HG02623 (cell line): ENCODE results near the gene TGFBR3L.
"Not testable (repeated sequence)": the region's sequence is repeated elsewhere in the genome, so short reads cannot be mapped to it uniquely, and the experiment has no call there.

Source experiments
- ATAC-seq: cut with Tn5 transposase; IDR thresholded peaks from one replicate; pipeline ENCODE4 v1.9.1; 2021; ENCODE audit warnings: moderate library complexity; ENCODE audit not compliant: unreplicated experiment

TGFBR3L gene

GRCh38 chr19:7879111-7879807 is 35.4 kb upstream of the TGFBR3L start:
- ATAC-seq = no peak

GRCh38 chr19:7879836-7880235 is 34.8 kb upstream of the TGFBR3L start:
- no peak for ATAC-seq

DNA sequence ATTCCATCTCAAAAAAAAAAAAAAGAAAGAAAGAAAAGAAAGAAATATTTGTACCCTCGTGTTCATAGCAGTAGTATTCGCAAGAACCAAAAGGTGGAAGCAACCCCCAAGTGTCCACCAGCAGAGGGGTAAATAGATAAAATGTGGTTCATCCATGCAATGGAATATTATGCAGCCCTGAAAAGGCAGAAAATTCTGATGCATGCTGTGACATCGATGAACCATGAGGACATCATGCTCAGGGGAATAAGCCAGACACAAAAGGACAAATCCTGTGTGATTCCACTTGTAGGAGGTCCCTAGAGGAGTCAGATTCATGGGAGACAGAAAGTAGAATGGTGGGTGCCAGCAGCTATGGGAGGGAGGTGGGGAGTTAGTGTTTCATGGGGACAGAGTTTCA is 32.7 kb upstream of the TGFBR3L start:
- ATAC-seq = no peak

DNA sequence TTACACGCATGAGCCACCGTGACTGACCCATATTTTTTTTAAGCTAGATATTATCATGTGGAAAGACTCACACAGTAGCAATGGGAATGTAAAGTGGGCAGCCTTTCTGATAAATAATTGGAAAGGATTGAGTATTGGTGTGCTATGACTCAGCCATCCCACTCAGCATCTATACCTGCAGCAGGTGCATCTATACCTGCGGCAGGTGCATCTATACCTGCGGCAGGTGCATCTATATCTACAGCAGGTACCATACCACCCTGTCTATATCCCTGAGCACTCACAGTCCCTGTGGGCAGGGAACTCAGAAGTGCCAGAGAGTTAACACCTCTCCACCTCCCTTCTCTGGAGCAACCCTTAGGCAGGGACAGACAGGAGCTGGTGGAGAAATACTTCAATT is 31.5 kb upstream of the TGFBR3L start:
- no peak for ATAC-seq

DNA sequence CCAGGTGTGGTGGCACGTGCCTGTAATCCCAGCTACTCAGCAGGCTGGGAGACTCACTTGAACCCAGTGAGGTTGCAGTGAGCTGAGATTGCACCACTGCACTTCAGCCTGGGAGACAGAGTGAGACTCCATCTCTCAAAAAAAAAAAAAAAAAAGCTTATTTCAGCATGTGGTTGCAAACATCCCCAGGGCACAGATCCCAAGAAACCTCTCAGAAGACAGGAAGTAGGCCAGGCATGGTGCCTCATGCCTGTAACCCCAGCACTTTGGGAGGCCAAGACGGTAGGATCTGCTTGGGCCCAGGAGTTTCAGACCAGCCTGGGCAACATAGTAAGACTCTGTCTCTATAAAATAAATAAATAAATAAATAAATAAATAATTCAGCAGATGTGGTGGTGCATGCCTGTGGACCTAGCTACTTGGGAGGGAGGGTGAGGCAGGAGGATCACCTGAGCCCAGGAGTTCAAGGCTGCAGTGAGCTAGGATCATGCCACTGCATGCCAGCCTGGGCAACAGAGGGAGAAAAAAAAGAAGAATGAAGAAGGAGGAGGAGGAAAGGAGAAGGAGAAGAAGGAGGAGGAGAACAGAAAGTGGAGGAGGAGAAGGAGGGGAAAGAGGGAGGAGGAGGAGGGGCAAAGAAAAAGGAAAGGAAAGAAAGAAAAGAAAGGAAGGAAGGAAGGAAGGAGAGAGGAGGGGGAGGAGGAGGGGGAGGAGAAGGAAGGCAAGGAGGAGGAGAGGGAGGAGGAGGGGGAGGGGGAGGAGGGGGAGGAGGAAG is 30.6 kb upstream of the TGFBR3L start:
- ATAC-seq = no peak

GRCh38 chr19:7885818-7886217 is 28.8 kb upstream of the TGFBR3L start:
- no peak for ATAC-seq

DNA sequence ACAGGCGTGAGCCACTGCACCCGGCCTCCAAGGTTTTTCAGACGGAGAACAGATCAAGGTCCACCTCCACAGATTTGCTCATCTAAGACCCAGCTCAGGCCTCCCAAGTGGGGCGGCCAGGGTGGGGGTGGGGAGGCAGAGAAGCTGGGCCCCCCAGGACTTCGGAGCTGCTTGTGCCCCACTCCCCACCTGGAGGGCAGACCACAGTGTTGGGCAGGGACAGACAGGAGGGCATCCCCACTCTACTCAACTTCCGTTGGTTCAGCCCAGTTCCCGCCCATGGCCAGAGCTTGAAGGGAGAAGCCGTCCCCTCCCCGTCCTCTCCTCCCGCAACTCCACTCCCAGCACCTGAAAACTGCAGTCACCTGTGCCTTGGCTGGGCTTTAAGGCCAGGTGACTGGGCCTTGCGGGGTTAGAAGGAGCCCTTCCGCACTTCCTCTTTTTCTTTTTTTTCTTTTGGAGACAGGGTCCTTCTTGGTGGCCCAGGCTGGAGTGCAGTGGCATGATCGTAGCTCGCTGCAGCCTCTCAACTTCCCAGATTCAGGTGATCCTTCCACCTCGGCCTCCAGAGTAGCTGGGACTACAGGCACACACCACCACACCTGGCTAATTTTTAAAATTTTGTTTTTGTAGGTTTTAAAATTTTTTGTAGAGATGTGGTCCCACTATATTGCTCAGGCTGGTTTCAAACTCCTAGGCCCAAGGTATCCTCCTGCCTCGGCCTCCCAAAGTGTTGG is 27.1 kb upstream of the TGFBR3L start:
- no peak for ATAC-seq

DNA sequence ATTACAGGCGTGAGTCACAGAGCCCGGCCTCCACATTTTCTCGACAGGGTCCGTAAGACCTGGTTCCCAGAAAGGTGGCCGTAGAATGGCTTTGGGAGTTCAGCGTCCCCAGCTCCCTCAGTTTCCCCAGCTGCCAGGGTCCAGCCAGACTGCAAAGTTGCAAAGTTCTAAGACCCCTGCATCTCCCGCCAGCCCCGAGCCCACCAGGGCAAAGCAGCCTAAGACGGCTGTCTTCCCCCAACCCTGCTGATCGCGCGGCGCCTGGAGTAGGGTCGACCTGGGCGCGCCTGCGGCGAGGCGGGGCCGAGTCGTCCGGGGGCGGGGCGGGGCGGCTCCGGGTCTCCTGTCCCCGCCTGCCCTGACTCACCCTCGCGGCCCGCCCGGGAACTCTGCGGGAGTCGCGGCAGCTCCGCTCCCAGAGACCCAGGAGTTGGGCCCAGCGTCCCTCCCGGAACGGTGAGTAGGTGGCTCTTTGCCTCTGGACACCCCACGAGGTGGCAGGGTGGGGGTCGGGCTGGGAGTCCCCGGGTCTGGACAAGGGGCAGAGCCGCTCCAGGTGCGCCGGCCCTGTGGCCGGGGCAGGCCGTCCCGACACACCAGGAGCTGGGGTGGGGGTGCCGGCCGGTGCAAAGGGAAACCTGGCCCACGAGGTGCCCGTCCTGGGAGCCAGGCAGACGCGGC is 26.3 kb upstream of the TGFBR3L start, which contains the start of gene LRRC8E:
LRRC8E (plus strand) TSS at position 366 of the 681 bp plus-strand sequence. CDS start 7,094 bp downstream, outside the sequence.
- ATAC-seq = no peak

GRCh38 chr19:7888826-7889217 is 25.8 kb upstream of the TGFBR3L start:
- ATAC-seq = no peak

- not testable (repeated sequence) for ATAC-seq
Measured at GRCh38 chr19:7893362-7894101, 21.1 kb upstream of the TGFBR3L start.

DNA sequence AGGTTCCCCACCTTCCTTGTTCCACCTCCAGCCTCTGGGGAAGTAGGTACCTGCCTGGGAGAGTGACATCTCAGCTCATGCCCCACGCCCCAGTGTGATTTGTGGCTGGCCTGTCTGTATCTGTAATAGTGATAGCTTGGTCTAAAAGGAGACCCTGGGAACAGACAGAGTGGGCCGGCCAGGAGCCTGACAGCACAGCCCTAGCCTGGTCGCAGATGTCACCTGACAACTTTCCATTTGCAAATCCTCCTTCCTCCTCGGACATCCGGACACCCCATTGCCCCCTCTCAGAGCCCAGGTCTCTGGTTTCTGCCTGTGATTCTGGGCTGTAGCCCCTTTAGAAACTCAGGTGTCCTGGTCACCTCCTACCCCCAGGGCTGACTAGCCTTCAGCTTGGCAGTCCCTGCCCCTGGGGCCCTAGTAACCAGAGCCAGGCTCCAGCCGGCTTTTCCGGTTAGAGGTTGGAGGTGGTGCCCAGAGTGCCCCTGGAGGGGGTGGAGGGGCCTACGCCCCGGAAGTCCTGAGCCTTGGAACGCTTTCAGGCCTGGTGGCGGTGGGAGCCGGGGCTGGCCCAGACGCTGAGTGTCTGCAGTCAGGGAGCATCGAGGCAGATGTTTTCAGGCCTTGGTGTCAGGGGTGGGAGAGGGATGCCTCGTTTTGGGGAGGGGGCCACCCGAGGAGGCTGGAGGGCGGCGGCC is 19.9 kb upstream of the TGFBR3L start:
- no peak for ATAC-seq

DNA sequence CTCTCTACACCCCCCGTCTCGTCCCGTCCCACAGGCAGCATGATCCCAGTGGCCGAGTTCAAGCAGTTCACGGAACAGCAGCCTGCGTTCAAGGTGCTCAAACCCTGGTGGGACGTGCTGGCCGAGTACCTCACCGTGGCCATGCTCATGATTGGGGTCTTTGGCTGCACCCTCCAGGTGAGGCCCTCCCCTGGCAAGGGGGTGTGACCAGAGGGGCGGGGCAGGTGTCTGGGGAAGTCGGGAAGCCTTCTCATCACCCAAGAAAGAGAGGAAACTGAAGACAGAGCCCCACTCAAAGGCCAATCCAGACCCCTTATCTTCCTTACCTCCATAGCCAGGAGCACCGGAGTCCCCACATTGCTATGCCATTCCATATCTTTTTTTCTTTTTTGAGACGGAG is 19.1 kb upstream of the TGFBR3L start:
- ATAC-seq = no peak

- ATAC-seq = no peak
Measured at GRCh38 chr19:7897292-7897691, 17.3 kb upstream of the TGFBR3L start.

DNA sequence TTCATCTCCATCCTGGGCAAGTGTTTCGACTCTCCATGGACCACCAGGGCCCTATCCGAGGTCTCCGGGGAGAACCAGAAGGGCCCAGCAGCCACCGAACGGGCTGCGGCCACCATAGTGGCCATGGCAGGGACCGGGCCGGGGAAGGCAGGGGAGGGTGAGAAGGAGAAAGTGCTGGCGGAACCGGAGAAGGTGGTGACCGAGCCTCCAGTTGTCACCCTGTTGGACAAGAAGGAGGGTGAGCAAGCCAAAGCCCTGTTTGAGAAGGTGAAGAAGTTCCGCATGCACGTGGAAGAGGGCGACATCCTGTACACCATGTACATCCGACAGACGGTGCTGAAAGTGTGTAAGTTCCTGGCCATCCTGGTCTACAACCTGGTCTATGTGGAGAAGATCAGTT is 15.7 kb upstream of the TGFBR3L start:
- no peak for ATAC-seq

DNA sequence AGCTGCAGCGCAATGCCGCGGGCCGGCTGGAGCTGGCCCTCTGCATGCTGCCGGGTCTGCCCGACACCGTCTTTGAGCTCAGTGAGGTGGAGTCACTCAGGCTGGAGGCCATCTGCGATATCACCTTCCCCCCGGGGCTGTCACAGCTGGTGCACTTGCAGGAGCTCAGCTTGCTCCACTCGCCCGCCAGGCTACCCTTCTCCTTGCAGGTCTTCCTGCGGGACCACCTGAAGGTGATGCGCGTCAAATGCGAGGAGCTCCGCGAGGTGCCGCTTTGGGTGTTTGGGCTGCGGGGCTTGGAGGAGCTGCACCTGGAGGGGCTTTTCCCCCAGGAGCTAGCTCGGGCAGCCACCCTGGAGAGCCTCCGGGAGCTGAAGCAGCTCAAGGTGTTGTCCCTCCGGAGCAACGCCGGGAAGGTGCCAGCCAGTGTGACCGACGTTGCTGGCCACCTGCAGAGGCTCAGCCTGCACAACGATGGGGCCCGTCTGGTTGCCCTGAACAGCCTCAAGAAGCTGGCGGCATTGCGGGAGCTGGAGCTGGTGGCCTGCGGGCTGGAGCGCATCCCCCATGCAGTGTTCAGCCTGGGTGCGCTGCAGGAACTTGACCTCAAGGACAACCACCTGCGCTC is 14.8 kb upstream of the TGFBR3L start:
- no peak for ATAC-seq

DNA sequence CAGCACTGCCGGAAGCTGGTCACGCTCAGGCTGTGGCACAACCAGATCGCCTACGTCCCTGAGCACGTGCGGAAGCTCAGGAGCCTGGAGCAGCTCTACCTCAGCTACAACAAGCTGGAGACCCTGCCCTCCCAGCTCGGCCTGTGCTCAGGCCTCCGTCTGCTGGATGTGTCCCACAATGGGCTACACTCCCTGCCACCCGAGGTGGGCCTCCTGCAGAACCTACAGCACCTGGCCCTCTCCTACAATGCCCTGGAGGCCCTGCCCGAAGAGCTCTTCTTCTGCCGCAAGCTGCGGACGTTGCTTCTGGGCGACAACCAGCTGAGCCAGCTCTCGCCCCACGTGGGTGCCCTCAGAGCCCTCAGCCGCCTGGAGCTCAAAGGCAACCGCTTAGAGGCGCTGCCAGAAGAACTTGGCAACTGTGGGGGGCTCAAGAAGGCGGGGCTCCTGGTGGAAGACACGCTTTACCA is 14.2 kb upstream of the TGFBR3L start:
- no peak for ATAC-seq

- ATAC-seq = no peak
Measured at GRCh38 chr19:7900931-7901330, 13.7 kb upstream of the TGFBR3L start.

DNA sequence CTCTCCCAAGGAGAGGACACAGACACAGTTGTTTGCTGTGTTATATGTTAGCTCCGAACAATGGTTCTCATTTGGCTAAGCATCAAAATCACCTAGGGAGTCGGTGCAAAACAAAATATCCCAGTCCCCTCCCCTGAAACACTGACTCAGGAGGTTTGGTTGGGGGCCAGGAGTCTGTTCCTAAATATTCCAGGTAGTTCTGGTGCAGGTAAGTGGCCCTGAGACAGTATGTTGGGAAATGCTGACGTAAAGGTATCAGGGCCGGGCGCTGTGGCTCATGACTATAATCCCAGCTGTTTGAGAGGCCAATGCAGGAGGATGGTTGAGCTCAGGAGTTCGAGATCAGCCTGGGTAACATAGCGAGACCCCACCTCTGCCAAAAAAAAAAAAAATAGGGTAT is 13.3 kb upstream of the TGFBR3L start:
- ATAC-seq = no peak

- ATAC-seq = no peak
Measured at GRCh38 chr19:7902796-7903243, 11.8 kb upstream of the TGFBR3L start.
